ENCODE results near the gene FAM89B.

GRCh38 chr11:65536412-65537295 is 35.7 kb upstream of the FAM89B start:
- TF ChIP-seq EP300 (IDR thresholded peaks at IDR 0.05) = no peak
- no peak for TF ChIP-seq CTCF (IDR thresholded peaks at IDR 0.05)
- TF ChIP-seq POLR2A (IDR thresholded peaks at IDR 0.05) = no peak
- no peak for TF ChIP-seq POLR2AphosphoS5 (IDR thresholded peaks at IDR 0.05)

All from sigmoid colon (tissue), 4 donors.